Measurements from ENCODE around the gene PCSK2.

GRCh38 chr20:17421493-17421892 is 194.7 kb downstream of the PCSK2 start:
- TF ChIP-seq CTCF (IDR thresholded peaks at IDR 0.05) (no peak), POLR2A (IDR thresholded peaks at IDR 0.05) (no peak)

All from lower leg skin (tissue), 3 donors.